H9 (cell line): Measurements from ENCODE around the gene DMRT3. TPM values are rescaled to one million over a fixed set of nuclear protein-coding genes. Genes with fewer than 3 reads are reported as not detected.

Experiments
- DNase-seq: peaks from one replicate; pipeline ENCODE4 v3.0.0-alpha.2; 2017
- H2AFZ ChIP-seq: one replicate; pipeline ENCODE4 v1.6.1; 2013; ENCODE audit warnings: mild to moderate bottlenecking, low read length, control low read depth, moderate library complexity
- H2AK5ac ChIP-seq: 2 replicates; pipeline ENCODE4 v1.6.1; 2013; ENCODE audit warnings: low read length, control low read depth, mixed read lengths; ENCODE audit not compliant: insufficient read length
- H2BK120ac ChIP-seq: one replicate; pipeline ENCODE4 v1.6.1; 2013; ENCODE audit warnings: low read depth, mild to moderate bottlenecking, low read length, control low read depth, inconsistent platforms; ENCODE audit not compliant: poor library complexity, severe bottlenecking
- H2BK12ac ChIP-seq: 2 replicates; pipeline ENCODE4 v1.6.1; 2013; ENCODE audit warnings: low read length, control low read depth, mixed read lengths, low read depth; ENCODE audit not compliant: insufficient read length
- H2BK15ac ChIP-seq: 2 replicates; pipeline ENCODE4 v1.6.1; 2013; ENCODE audit warnings: low read depth, low read length, control low read depth
- H2BK20ac ChIP-seq: one replicate; pipeline ENCODE4 v1.6.1; 2013; ENCODE audit warnings: low read depth, mild to moderate bottlenecking, low read length, control low read depth, inconsistent platforms; ENCODE audit not compliant: poor library complexity, severe bottlenecking
- H2BK5ac ChIP-seq: 2 replicates; pipeline ENCODE4 v1.6.1; 2013; ENCODE audit warnings: low read length, control low read depth, mixed read lengths; ENCODE audit not compliant: insufficient read length
- H3K14ac ChIP-seq: 2 replicates; pipeline ENCODE4 v1.6.1; 2013; ENCODE audit warnings: low read length, control low read depth; ENCODE audit not compliant: insufficient read depth
- H3K18ac ChIP-seq: 2 replicates; pipeline ENCODE4 v1.6.1; 2013; ENCODE audit warnings: low read depth, mild to moderate bottlenecking, mixed read lengths, low read length, control low read depth; ENCODE audit not compliant: insufficient read length
- H3K23ac ChIP-seq: 2 replicates; pipeline ENCODE4 v1.6.1; 2013; ENCODE audit warnings: low read length, control low read depth, mixed read lengths, low read depth; ENCODE audit not compliant: insufficient read length
- H3K23me2 ChIP-seq: 2 replicates; pipeline ENCODE4 v1.6.1; 2013; ENCODE audit warnings: low read depth, mild to moderate bottlenecking, mixed read lengths, low read length, control low read depth; ENCODE audit not compliant: insufficient read length, poor library complexity, severe bottlenecking
- H3K27ac ChIP-seq: 2 replicates; pipeline ENCODE4 v1.5.1; 2013; ENCODE audit warnings: low read length, control low read depth, mixed read lengths, low read depth; ENCODE audit not compliant: insufficient read length
- H3K27me3 ChIP-seq: 2 replicates; pipeline ENCODE4 v1.6.1; 2013; ENCODE audit warnings: low read length, control low read depth, inconsistent platforms; ENCODE audit not compliant: insufficient read depth
- H3K4ac ChIP-seq: 2 replicates; pipeline ENCODE4 v1.6.1; 2013; ENCODE audit warnings: low read depth, mild to moderate bottlenecking, control low read depth, inconsistent platforms, low read length, moderate library complexity
- H3K4me1 ChIP-seq: 2 replicates; pipeline ENCODE4 v1.6.1; 2013; ENCODE audit warnings: low read length, control low read depth, inconsistent platforms; ENCODE audit not compliant: insufficient read depth
- H3K4me2 ChIP-seq: 2 replicates; pipeline ENCODE4 v1.6.1; 2013; ENCODE audit warnings: low read length, control low read depth, mixed read lengths; ENCODE audit not compliant: insufficient read length, insufficient read depth
- H3K56ac ChIP-seq: 2 replicates; pipeline ENCODE4 v1.6.1; 2013; ENCODE audit warnings: low read depth, mild to moderate bottlenecking, mixed read lengths, low read length, control low read depth; ENCODE audit not compliant: insufficient read length
- H3K79me1 ChIP-seq: 2 replicates; pipeline ENCODE4 v1.6.1; 2013; ENCODE audit warnings: low read depth, mild to moderate bottlenecking, moderate library complexity, low read length, control low read depth, inconsistent platforms; ENCODE audit not compliant: insufficient read depth, poor library complexity, severe bottlenecking
- H3K79me2 ChIP-seq: 2 replicates; pipeline ENCODE4 v1.6.1; 2013; ENCODE audit warnings: low read length, control low read depth, inconsistent platforms; ENCODE audit not compliant: insufficient read depth
- H3K9ac ChIP-seq: 2 replicates; pipeline ENCODE4 v1.6.1; 2013; ENCODE audit warnings: low read length, control low read depth, mixed read lengths; ENCODE audit not compliant: insufficient read length; ENCODE audit errors: extremely low read depth
- H3K9me3 ChIP-seq: one replicate; pipeline ENCODE4 v1.6.1; 2013; ENCODE audit warnings: low read depth, low read length, inconsistent platforms; ENCODE audit not compliant: control insufficient read depth
- H3T11ph ChIP-seq: one replicate; pipeline ENCODE4 v1.6.1; 2013; ENCODE audit warnings: mild to moderate bottlenecking, low read length, control low read depth, inconsistent platforms
- H4K20me1 ChIP-seq: one replicate; pipeline ENCODE4 v1.6.1; 2013; ENCODE audit not compliant: control insufficient read depth, insufficient read length, insufficient read depth
- H4K5ac ChIP-seq: 2 replicates; pipeline ENCODE4 v1.6.1; 2013; ENCODE audit warnings: low read depth, mild to moderate bottlenecking, mixed read lengths, low read length, control low read depth; ENCODE audit not compliant: insufficient read length
- H4K8ac ChIP-seq: replicated peaks from 2 replicates; pipeline ENCODE4 v1.6.1; 2013; ENCODE audit warnings: low read length, control low read depth, mixed read lengths, low read depth; ENCODE audit not compliant: insufficient read length
- H4K91ac ChIP-seq: 2 replicates; pipeline ENCODE4 v1.6.1; 2013; ENCODE audit warnings: low read depth, mild to moderate bottlenecking, moderate library complexity, mixed read lengths, low read length, control low read depth; ENCODE audit not compliant: insufficient read length
- H3K27ac Mint-ChIP-seq, 3 experiments: 2 replicates in 2 of 3; 3 replicates in 1 of 3; pipeline ENCODE4 v1.8.0; 2020 to 2021; ENCODE audit warnings: mixed read lengths in 3 of 3, mild to moderate bottlenecking in 1 of 3, moderate library complexity in 1 of 3
- H3K27me3 Mint-ChIP-seq: 2 replicates; pipeline ENCODE4 v1.8.0; 2021; ENCODE audit warnings: low read depth, mild to moderate bottlenecking, moderate library complexity, mixed read lengths
- H3K36me3 Mint-ChIP-seq, 3 experiments: 2 replicates in 2 of 3; 3 replicates in 1 of 3; pipeline ENCODE4 v1.8.0; 2020 to 2021; ENCODE audit warnings: low read depth in 3 of 3, mixed read lengths in 3 of 3; ENCODE audit not compliant: insufficient read depth in 1 of 3
- H3K4me1 Mint-ChIP-seq, 2 experiments: 2 replicates each; pipeline ENCODE4 v1.8.0; 2020; ENCODE audit warnings: mixed read lengths in 2 of 2
- H3K4me3 Mint-ChIP-seq, 2 experiments: 2 replicates in 1 of 2; 3 replicates in 1 of 2; pipeline ENCODE4 v1.8.0; 2020 to 2021; ENCODE audit warnings: mild to moderate bottlenecking in 2 of 2, mixed read lengths in 2 of 2, moderate library complexity in 1 of 2
- H3K9me3 Mint-ChIP-seq, 2 experiments: 2 replicates in 1 of 2; 3 replicates in 1 of 2; pipeline ENCODE4 v1.8.0; 2020; ENCODE audit warnings: mild to moderate bottlenecking in 2 of 2, mixed read lengths in 2 of 2, moderate library complexity in 1 of 2
- CTCF ChIP-seq: fragments of 200-600 bp; sonication (generic); conservative IDR thresholded peaks from 3 replicates; pipeline ENCODE4 v1.8.0; 2021; ENCODE audit warnings: antibody characterized with exemption, mild to moderate bottlenecking
- WGBS: extraction: QIAGEN DNeasy Blood & Tissue Kit; methylation state at CpG from one replicate; pipeline ENCODE4 v1.1.7; 2013; ENCODE audit warnings: missing lambda C conversion rate, low lambda C conversion rate, mixed read lengths; ENCODE audit not compliant: insufficient read length; ENCODE audit errors: extremely low coverage; 5-methylcytosine and 5-hydroxymethylcytosine counted together
- total RNA-seq: library from RNA; stranded (reverse); gene quantifications from 2 replicates; pipeline ENCODE4 v1.2.1, GENCODE V29; 2021

Gene DMRT3
- total RNA-seq, 1 experiment from 2014 or later = not detected

GRCh38 chr9:972501-973294, 3.8 kb upstream of the DMRT3 start:
- no peak overlapping the region for H3K23ac ChIP-seq
- no peaks in the 10 kb centered on the region for H3K79me1 ChIP-seq
- no peaks in the 10 kb centered on the region for H3K4me1 ChIP-seq
- peak overlapping the region; percentile 28 for H3K18ac ChIP-seq
- no peaks in the 10 kb centered on the region for H4K20me1 ChIP-seq
- H3K27me3 ChIP-seq = peaks cover 82% of the 10 kb centered on the region
- H2AK5ac ChIP-seq = no peak overlapping the region
- peak overlapping the region; percentile 90 for H3K4me2 ChIP-seq
- DNase-seq = peak; percentile 66
- H3K79me2 ChIP-seq = no peaks in the 10 kb centered on the region
- no peak for TF ChIP-seq CTCF
- peak overlapping the region; percentile 66 for H2AFZ ChIP-seq
- no peak overlapping the region for H3T11ph ChIP-seq
- Mint-ChIP-seq H3K4me3 (peak overlapping the region; percentile 72 to 82), H3K27me3 (peaks cover 97% of the 10 kb centered on the region), H3K27ac (no peak overlapping the region), H3K36me3 (no peaks in the 10 kb centered on the region; a peak in 1 of 7 replicates), H3K4me1 (peaks cover 41 to 56% of the 10 kb centered on the region in 2 experiments), H3K9me3 (peaks cover 0 to 2% of the 10 kb centered on the region in 2 experiments; a peak in 4 of 5 replicates)
- H2BK120ac ChIP-seq = no peak overlapping the region
- H3K4ac ChIP-seq = no peak overlapping the region
- H3K23me2 ChIP-seq = peaks cover 30% of the 10 kb centered on the region
- no peak overlapping the region for H3K27ac ChIP-seq
- H2BK15ac ChIP-seq = peak overlapping the region; percentile 17; the same call in 1 of the 2 replicates
- no peak overlapping the region for H3K9ac ChIP-seq
- no peaks in the 10 kb centered on the region for H3K9me3 ChIP-seq
- WGBS = no CpG with 5 or more reads among the region's 68 CpGs
- H4K91ac ChIP-seq = no peak overlapping the region
- H4K5ac ChIP-seq = no peak overlapping the region
- no peak overlapping the region for H3K14ac ChIP-seq
- H4K8ac ChIP-seq = no peak overlapping the region
- H3K56ac ChIP-seq = no peak overlapping the region
- H2BK12ac ChIP-seq = no peak overlapping the region
- no peak overlapping the region for H2BK5ac ChIP-seq
- H2BK20ac ChIP-seq = no peak overlapping the region
